HepG2 (cell line): ENCODE results near the gene ARL2. TPM values are rescaled to one million over a fixed set of nuclear protein-coding genes. Genes with fewer than 3 reads are reported as not detected.

Experiments used
- ATF1 ChIP-seq: IDR thresholded peaks from 2 replicates; pipeline ENCODE4 v1.6.1; 2016; ENCODE audit warnings: mild to moderate bottlenecking, control low read depth
- CBX5 ChIP-seq: sonication (generic); formaldehyde crosslinking; IDR thresholded peaks from 2 replicates; pipeline ENCODE4 v1.4.0; 2020; ENCODE audit warnings: missing genetic modification reagents, borderline replicate concordance
- CEBPZ ChIP-seq: IDR thresholded peaks from 2 replicates; pipeline ENCODE4 v1.6.1; 2012; ENCODE audit warnings: low read length, improper control_type of control experiment
- CSRNP2 ChIP-seq: sonication (generic); formaldehyde crosslinking; conservative IDR thresholded peaks from 2 replicates; pipeline ENCODE4 v1.8.0; 2022; ENCODE audit warnings: low read depth, missing genetic modification reagents
- HOXA3 ChIP-seq: sonication (generic); formaldehyde crosslinking; IDR thresholded peaks from 2 replicates; pipeline ENCODE4 v1.5.0; 2020; ENCODE audit warnings: missing genetic modification reagents
- NAIF1 ChIP-seq: sonication (generic); formaldehyde crosslinking; IDR thresholded peaks from 2 replicates; pipeline ENCODE4 v1.5.0; 2020; ENCODE audit warnings: mild to moderate bottlenecking, missing genetic modification reagents, borderline replicate concordance
- NFKBIZ ChIP-seq: IDR thresholded peaks from 2 replicates; pipeline ENCODE4 v1.6.1; 2018; ENCODE audit warnings: missing genetic modification reagents, missing compliant biosample characterization
- SP140L ChIP-seq: sonication (generic); formaldehyde crosslinking; IDR thresholded peaks from 2 replicates; pipeline ENCODE4 v1.4.0; 2020; ENCODE audit warnings: missing genetic modification reagents, borderline replicate concordance
- TCF12 ChIP-seq, 2 experiments: fragments of 450-650 bp in 1 of 2; sonication (generic) in 1 of 2; formaldehyde crosslinking in 1 of 2; IDR thresholded peaks; 2 replicates each; pipeline versions ENCODE4 v1.6.1 to v1.8.0; 2017 to 2022; ENCODE audit warnings: antibody characterized with exemption in 1 of 2, mild to moderate bottlenecking in 1 of 2, missing genetic modification reagents in 1 of 2, moderate library complexity in 1 of 2
- ZNF207 ChIP-seq: fragments of 450-650 bp; IDR thresholded peaks from 2 replicates; pipeline ENCODE4 v1.6.1; 2016; ENCODE audit warnings: antibody characterized with exemption, borderline replicate concordance
- ZNF225 ChIP-seq: sonication (generic); formaldehyde crosslinking; IDR thresholded peaks from 2 replicates; pipeline ENCODE4 v1.4.0; 2020; ENCODE audit warnings: mild to moderate bottlenecking, missing genetic modification reagents
- ZNF260 ChIP-seq: sonication (generic); formaldehyde crosslinking; IDR thresholded peaks from 2 replicates; pipeline ENCODE4 v1.4.0; 2020; ENCODE audit warnings: missing genetic modification reagents, low read depth, mild to moderate bottlenecking, borderline replicate concordance
- ZNF3 ChIP-seq: IDR thresholded peaks from 2 replicates; pipeline ENCODE4 v1.7.0; 2017; ENCODE audit warnings: inconsistent platforms
- ZNF33A ChIP-seq: sonication (generic); formaldehyde crosslinking; IDR thresholded peaks from 2 replicates; pipeline ENCODE4 v1.5.1; 2020; ENCODE audit warnings: missing genetic modification reagents, mild to moderate bottlenecking, moderate library complexity, borderline replicate concordance
- ZNF616 ChIP-seq: sonication (generic); formaldehyde crosslinking; IDR thresholded peaks from 2 replicates; pipeline ENCODE4 v1.5.0; 2020; ENCODE audit warnings: low read depth, mild to moderate bottlenecking, missing genetic modification reagents
- ZNF629 ChIP-seq: sonication (generic); formaldehyde crosslinking; conservative IDR thresholded peaks from 2 replicates; pipeline ENCODE4 v1.5.0; 2020; ENCODE audit warnings: missing genetic modification reagents
- ZNF644 ChIP-seq: IDR thresholded peaks from 2 replicates; pipeline ENCODE4 v1.6.1; 2016; ENCODE audit warnings: low read depth
- ZNF766 ChIP-seq: sonication (generic); formaldehyde crosslinking; IDR thresholded peaks from 2 replicates; pipeline ENCODE4 v1.5.0; 2020; ENCODE audit warnings: missing genetic modification reagents, borderline replicate concordance
- ZNF776 ChIP-seq: sonication (generic); formaldehyde crosslinking; IDR thresholded peaks from 2 replicates; pipeline ENCODE4 v1.4.0; 2020; ENCODE audit warnings: mild to moderate bottlenecking, missing genetic modification reagents
- ZNF782 ChIP-seq: sonication (generic); formaldehyde crosslinking; IDR thresholded peaks from 2 replicates; pipeline ENCODE4 v1.4.0; 2020; ENCODE audit warnings: missing genetic modification reagents, mild to moderate bottlenecking, borderline replicate concordance
- polyA plus RNA-seq, 8 experiments: library from polyadenylated mRNA; depleted of rRNA in 3 of 8; stranded (reverse) in 7 of 8; unstranded in 1 of 8; fragments of >200 nt; fragmentation: Illumina TruSeq in 4 of 8; extraction: Trizol in 4 of 8; gene quantifications; 2 replicates each; pipeline versions ENCODE4 v1.2.1 to v1.2.3, GENCODE V29; 2011 to 2016; ENCODE audit warnings: low read depth in 4 of 8, missing spikeins in 1 of 8, mixed read lengths in 1 of 8; ENCODE audit not compliant: insufficient read depth in 1 of 8
- total RNA-seq, 5 experiments: library from RNA; depleted of rRNA; stranded (reverse); fragments of >200 nt; fragmentation: Illumina TruSeq; extraction: Trizol; gene quantifications; 2 replicates each; pipeline ENCODE4 v1.2.3, GENCODE V29; 2016; ENCODE audit warnings: low read depth in 1 of 5

Gene ARL2
- total and polyA plus RNA-seq, 2 of the 13 experiments (the other 11 are each of a cell fraction or from before 2014, with no cell fraction given): 82.9 to 84.4 TPM

- TF ChIP-seq CEBPZ (no peak), ZNF776 (CRISPR knock-in tag) (peak; percentile 13; the same call in 1 of the 2 replicates), HOXA3 (CRISPR knock-in tag) (peak; percentile 29; the same call in 1 of the 2 replicates), ZNF207 (no peak), NFKBIZ (CRISPR knock-in tag) (no peak), SP140L (no peak), ZNF629 (CRISPR knock-in tag) (no peak), ZNF260 (no peak), ATF1 (no peak), ZNF616 (CRISPR knock-in tag) (0 out of 2 replicates have a peak, but pooled peaks have one; percentile 4), NAIF1 (no peak), CSRNP2 (no peak), ZNF644 (no peak), TCF12 (IDR thresholded peaks at IDR 0.05) (no peak), TCF12 (CRISPR knock-in tag; IDR thresholded peaks at IDR 0.05) (peak; percentile 88), ZNF225 (CRISPR knock-in tag) (no peak), CBX5 (no peak; the same call in 1 of the 2 replicates), ZNF782 (peak; percentile 65), ZNF766 (CRISPR knock-in tag) (peak; percentile 78; the same call in 1 of the 2 replicates), ZNF33A (CRISPR knock-in tag) (0 out of 2 replicates have a peak, but pooled peaks have one; percentile 35), ZNF3 (CRISPR knock-in tag) (no peak)
Observed at GRCh38 chr11:65013888-65014725, at the start of gene ARL2 (continued).
